DOHH2 (cell line): ENCODE results near the gene IRF2BPL.

Experiments
- H3F3A ChIP-seq: fragments of 200-600 bp; sonication (generic), shearing (Covaris generic); 2 replicates; pipeline ENCODE4 v1.6.0; 2016; ENCODE audit warnings: antibody characterized with exemption, mild to moderate bottlenecking; ENCODE audit not compliant: control insufficient read depth, insufficient read depth
- H3K27ac ChIP-seq: fragments of 200-600 bp; sonication (generic); 2 replicates; pipeline ENCODE4 v1.5.1; 2014; ENCODE audit warnings: low read depth, mild to moderate bottlenecking, low read length, moderate library complexity
- H3K27me3 ChIP-seq: fragments of 200-600 bp; sonication (generic); 2 replicates; pipeline ENCODE4 v1.6.1; 2014; ENCODE audit warnings: mild to moderate bottlenecking, low read length, mixed read lengths; ENCODE audit not compliant: control insufficient read depth
- H3K36me3 ChIP-seq: fragments of 200-600 bp; sonication (generic); 2 replicates; pipeline ENCODE4 v1.6.1; 2014; ENCODE audit warnings: mild to moderate bottlenecking, low read length, moderate library complexity, mixed read lengths; ENCODE audit not compliant: control insufficient read depth
- H3K4me1 ChIP-seq: fragments of 200-600 bp; sonication (generic); 2 replicates; pipeline ENCODE4 v1.6.1; 2014; ENCODE audit warnings: mild to moderate bottlenecking, low read length, mixed read lengths; ENCODE audit not compliant: control insufficient read depth
- H3K4me2 ChIP-seq: fragments of 200-600 bp; sonication (generic); 2 replicates; pipeline ENCODE4 v1.6.0; 2014; ENCODE audit warnings: mild to moderate bottlenecking, low read length, moderate library complexity
- H3K4me3 ChIP-seq: fragments of 200-600 bp; sonication (generic); 2 replicates; pipeline ENCODE4 v1.5.1; 2014; ENCODE audit warnings: mild to moderate bottlenecking, low read length, mixed read lengths
- H3K79me2 ChIP-seq: fragments of 200-600 bp; sonication (generic); 2 replicates; pipeline ENCODE4 v1.6.1; 2014; ENCODE audit warnings: mild to moderate bottlenecking, low read length, mixed read lengths; ENCODE audit not compliant: control insufficient read depth
- H3K9me2 ChIP-seq: fragments of 200-600 bp; sonication (generic); replicated peaks from 2 replicates; pipeline ENCODE4 v1.6.1; 2014; ENCODE audit warnings: mild to moderate bottlenecking, low read length, mixed read lengths; ENCODE audit not compliant: control insufficient read depth
- H3K9me3 ChIP-seq: fragments of 200-600 bp; sonication (generic); 2 replicates; pipeline ENCODE4 v1.6.1; 2014; ENCODE audit warnings: antibody characterized with exemption, low read length, mixed read lengths; ENCODE audit not compliant: control insufficient read depth, insufficient read depth
- H4K20me1 ChIP-seq: fragments of 200-600 bp; sonication (generic); 2 replicates; pipeline ENCODE4 v1.6.0; 2014; ENCODE audit warnings: low read depth, mild to moderate bottlenecking, antibody characterized with exemption, low read length, moderate library complexity; ENCODE audit not compliant: control insufficient read depth, insufficient read depth
- EZH2phosphoT487 ChIP-seq: fragments of 200-600 bp; sonication (generic); IDR thresholded peaks from 2 replicates; pipeline ENCODE4 v1.6.1; 2017; ENCODE audit warnings: borderline replicate concordance, mild to moderate bottlenecking, antibody characterized with exemption, low read length, moderate library complexity, mixed read lengths
- TF ChIP-seq, protein P1 (sequence below): fragments of 200-600 bp; sonication (generic); IDR thresholded peaks from one replicate; pipeline ENCODE4 v1.5.1; 2014; ENCODE audit warnings: antibody characterized with exemption, mild to moderate bottlenecking, low read depth, low read length; ENCODE audit not compliant: poor library complexity, severe bottlenecking

Gene IRF2BPL

DNA sequence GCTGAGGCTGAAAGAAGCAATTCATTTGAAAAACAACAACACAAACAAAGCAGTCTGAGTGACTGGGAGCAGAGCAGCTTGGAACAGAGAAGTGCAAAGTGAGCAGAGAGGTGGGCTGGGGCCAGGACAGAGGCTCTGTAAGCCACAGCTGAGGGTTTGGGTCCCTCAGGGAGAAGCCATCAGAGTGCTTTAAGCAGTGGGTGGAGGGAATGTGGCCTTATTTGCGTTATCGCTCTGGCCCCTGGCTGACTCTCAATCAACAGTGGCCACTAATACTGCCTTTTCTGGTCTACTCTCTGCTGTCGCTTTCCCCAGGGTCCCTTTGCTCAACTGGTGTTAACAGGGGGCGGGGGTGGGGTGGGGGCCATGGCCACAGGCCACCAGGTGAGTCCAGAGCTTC is 44.2 kb downstream of the IRF2BPL start:
- H3F3A ChIP-seq: no peaks in the 10 kb centered on the region
- no peaks in the 10 kb centered on the region for H3K4me1 ChIP-seq
- no peak overlapping the region for H3K4me2 ChIP-seq
- no peaks in the 10 kb centered on the region for H3K79me2 ChIP-seq
- H4K20me1 ChIP-seq: no peaks in the 10 kb centered on the region
- H3K27me3 ChIP-seq: peaks cover 7% of the 10 kb centered on the region; the same call in 1 of the 2 replicates
- H3K9me2 ChIP-seq: no peaks in the 10 kb centered on the region
- TF ChIP-seq EZH2phosphoT487: no peak
- TF ChIP-seq, protein P1, sequence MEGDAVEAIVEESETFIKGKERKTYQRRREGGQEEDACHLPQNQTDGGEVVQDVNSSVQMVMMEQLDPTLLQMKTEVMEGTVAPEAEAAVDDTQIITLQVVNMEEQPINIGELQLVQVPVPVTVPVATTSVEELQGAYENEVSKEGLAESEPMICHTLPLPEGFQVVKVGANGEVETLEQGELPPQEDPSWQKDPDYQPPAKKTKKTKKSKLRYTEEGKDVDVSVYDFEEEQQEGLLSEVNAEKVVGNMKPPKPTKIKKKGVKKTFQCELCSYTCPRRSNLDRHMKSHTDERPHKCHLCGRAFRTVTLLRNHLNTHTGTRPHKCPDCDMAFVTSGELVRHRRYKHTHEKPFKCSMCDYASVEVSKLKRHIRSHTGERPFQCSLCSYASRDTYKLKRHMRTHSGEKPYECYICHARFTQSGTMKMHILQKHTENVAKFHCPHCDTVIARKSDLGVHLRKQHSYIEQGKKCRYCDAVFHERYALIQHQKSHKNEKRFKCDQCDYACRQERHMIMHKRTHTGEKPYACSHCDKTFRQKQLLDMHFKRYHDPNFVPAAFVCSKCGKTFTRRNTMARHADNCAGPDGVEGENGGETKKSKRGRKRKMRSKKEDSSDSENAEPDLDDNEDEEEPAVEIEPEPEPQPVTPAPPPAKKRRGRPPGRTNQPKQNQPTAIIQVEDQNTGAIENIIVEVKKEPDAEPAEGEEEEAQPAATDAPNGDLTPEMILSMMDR: no peak
- no peaks in the 10 kb centered on the region for H3K36me3 ChIP-seq
- peaks cover 8% of the 10 kb centered on the region; the same call in 1 of the 2 replicates for H3K9me3 ChIP-seq
- no peak overlapping the region for H3K4me3 ChIP-seq
- no peak overlapping the region for H3K27ac ChIP-seq

DNA sequence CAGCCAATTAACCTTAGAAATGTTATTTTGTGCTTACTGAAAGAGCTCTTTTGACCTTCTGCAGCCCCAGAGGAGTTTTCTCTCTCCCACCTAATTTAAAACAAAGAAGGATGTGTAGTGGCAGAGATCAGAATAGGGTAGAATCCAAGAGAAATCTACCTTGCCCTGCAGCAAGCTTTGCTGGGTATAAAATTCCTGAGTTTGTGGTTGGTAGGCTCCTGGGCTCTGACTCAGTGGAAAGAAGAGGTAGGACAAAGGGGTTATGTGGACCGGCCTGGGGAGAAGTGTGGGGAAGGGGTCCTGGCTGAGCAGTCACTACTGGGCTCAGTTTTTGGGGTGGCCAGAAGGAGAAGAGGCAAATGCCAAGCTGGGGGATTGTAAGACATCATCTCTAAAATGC is 46.8 kb downstream of the IRF2BPL start:
- H4K20me1 ChIP-seq: no peaks in the 10 kb centered on the region
- peaks cover 8% of the 10 kb centered on the region; the same call in 1 of the 2 replicates for H3K9me3 ChIP-seq
- H3K27ac ChIP-seq: no peak overlapping the region
- peaks cover 4% of the 10 kb centered on the region; the same call in 1 of the 2 replicates for H3K4me1 ChIP-seq
- no peak overlapping the region for H3K4me3 ChIP-seq
- H3K79me2 ChIP-seq: no peaks in the 10 kb centered on the region
- H3K27me3 ChIP-seq: peaks cover 7% of the 10 kb centered on the region; the same call in 1 of the 2 replicates
- H3K36me3 ChIP-seq: no peaks in the 10 kb centered on the region
- no peaks in the 10 kb centered on the region for H3K9me2 ChIP-seq
- no peak overlapping the region for H3K4me2 ChIP-seq
- no peak for TF ChIP-seq EZH2phosphoT487
- TF ChIP-seq, protein P1: no peak
- H3F3A ChIP-seq: no peaks in the 10 kb centered on the region

DNA sequence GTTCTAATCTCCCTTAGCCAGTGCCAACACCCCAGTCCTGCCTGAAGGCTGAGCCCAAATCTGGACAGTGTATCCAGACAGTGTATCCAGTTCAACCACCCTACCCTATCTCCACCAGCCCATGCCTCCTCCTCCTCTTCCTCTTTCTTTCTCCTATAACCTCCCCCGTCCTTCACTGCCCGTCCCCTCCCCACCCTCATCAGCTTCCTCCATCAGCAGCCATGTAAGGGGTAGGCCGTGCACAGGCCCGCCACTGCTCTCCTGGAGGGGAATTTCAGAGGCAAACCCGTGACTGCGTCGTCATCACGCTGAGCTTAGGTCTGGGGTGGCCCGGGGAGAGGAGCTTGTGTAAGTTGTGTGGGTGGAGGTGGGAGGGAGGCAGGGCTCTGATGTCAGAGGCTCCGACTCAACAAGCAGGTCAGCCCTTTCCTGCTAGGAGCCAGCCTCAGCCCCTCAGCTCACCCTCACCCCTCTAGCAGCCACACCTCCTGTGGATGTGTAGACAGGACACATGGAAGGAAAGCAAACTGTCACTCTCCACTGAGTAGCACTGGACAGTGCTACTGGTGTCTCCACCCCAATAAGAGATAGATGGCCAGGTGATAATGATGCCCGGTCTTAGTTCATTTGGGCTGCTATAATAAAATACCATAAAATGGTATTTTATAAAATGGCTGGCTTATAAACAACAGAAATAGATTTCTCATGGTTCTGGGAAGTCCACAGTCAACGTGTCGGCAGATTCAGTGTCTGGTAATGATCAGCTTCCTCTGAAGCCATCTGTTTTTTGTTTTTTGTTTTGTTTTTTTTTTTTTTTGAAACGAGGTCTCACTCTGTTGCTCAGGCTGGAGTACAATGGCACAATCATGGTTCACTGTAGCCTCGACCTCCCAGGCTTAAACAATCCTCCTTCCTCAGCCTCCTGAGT is 50.5 kb downstream of the IRF2BPL start:
- no peaks in the 10 kb centered on the region for H3K9me2 ChIP-seq
- H3K4me1 ChIP-seq: peaks cover 4% of the 10 kb centered on the region; the same call in 1 of the 2 replicates
- H3K4me2 ChIP-seq: no peak overlapping the region
- no peak overlapping the region for H3K27ac ChIP-seq
- H3K4me3 ChIP-seq: no peak overlapping the region
- no peaks in the 10 kb centered on the region for H3K36me3 ChIP-seq
- 0 out of 2 replicates have a peak, but pooled peaks cover 3% of the 10 kb centered on the region for H4K20me1 ChIP-seq
- TF ChIP-seq, protein P1: no peak
- no peak for TF ChIP-seq EZH2phosphoT487
- peaks cover 8% of the 10 kb centered on the region; the same call in 1 of the 2 replicates for H3K9me3 ChIP-seq
- no peaks in the 10 kb centered on the region for H3K79me2 ChIP-seq
- H3F3A ChIP-seq: no peaks in the 10 kb centered on the region
- H3K27me3 ChIP-seq: peaks cover 10% of the 10 kb centered on the region
